H9 (cell line): ENCODE measurements around the gene EHBP1. TPM values are rescaled to one million over a fixed set of nuclear protein-coding genes. Genes with fewer than 3 reads are reported as not detected.

Experiments
- DNase-seq: peaks from one replicate; pipeline ENCODE4 v3.0.0-alpha.2; 2017
- H2AFZ ChIP-seq: one replicate; pipeline ENCODE4 v1.6.1; 2013; ENCODE audit warnings: mild to moderate bottlenecking, low read length, control low read depth, moderate library complexity
- H2AK5ac ChIP-seq: 2 replicates; pipeline ENCODE4 v1.6.1; 2013; ENCODE audit warnings: low read length, control low read depth, mixed read lengths; ENCODE audit not compliant: insufficient read length
- H2BK120ac ChIP-seq: one replicate; pipeline ENCODE4 v1.6.1; 2013; ENCODE audit warnings: low read depth, mild to moderate bottlenecking, low read length, control low read depth, inconsistent platforms; ENCODE audit not compliant: poor library complexity, severe bottlenecking
- H2BK12ac ChIP-seq: 2 replicates; pipeline ENCODE4 v1.6.1; 2013; ENCODE audit warnings: low read length, control low read depth, mixed read lengths, low read depth; ENCODE audit not compliant: insufficient read length
- H2BK15ac ChIP-seq: 2 replicates; pipeline ENCODE4 v1.6.1; 2013; ENCODE audit warnings: low read depth, low read length, control low read depth
- H2BK20ac ChIP-seq: one replicate; pipeline ENCODE4 v1.6.1; 2013; ENCODE audit warnings: low read depth, mild to moderate bottlenecking, low read length, control low read depth, inconsistent platforms; ENCODE audit not compliant: poor library complexity, severe bottlenecking
- H2BK5ac ChIP-seq: 2 replicates; pipeline ENCODE4 v1.6.1; 2013; ENCODE audit warnings: low read length, control low read depth, mixed read lengths; ENCODE audit not compliant: insufficient read length
- H3K14ac ChIP-seq: 2 replicates; pipeline ENCODE4 v1.6.1; 2013; ENCODE audit warnings: low read length, control low read depth; ENCODE audit not compliant: insufficient read depth
- H3K18ac ChIP-seq: 2 replicates; pipeline ENCODE4 v1.6.1; 2013; ENCODE audit warnings: low read depth, mild to moderate bottlenecking, mixed read lengths, low read length, control low read depth; ENCODE audit not compliant: insufficient read length
- H3K23ac ChIP-seq: 2 replicates; pipeline ENCODE4 v1.6.1; 2013; ENCODE audit warnings: low read length, control low read depth, mixed read lengths, low read depth; ENCODE audit not compliant: insufficient read length
- H3K23me2 ChIP-seq: 2 replicates; pipeline ENCODE4 v1.6.1; 2013; ENCODE audit warnings: low read depth, mild to moderate bottlenecking, mixed read lengths, low read length, control low read depth; ENCODE audit not compliant: insufficient read length, poor library complexity, severe bottlenecking
- H3K27ac ChIP-seq: 2 replicates; pipeline ENCODE4 v1.5.1; 2013; ENCODE audit warnings: low read length, control low read depth, mixed read lengths, low read depth; ENCODE audit not compliant: insufficient read length
- H3K27me3 ChIP-seq: 2 replicates; pipeline ENCODE4 v1.6.1; 2013; ENCODE audit warnings: low read length, control low read depth, inconsistent platforms; ENCODE audit not compliant: insufficient read depth
- H3K4ac ChIP-seq: 2 replicates; pipeline ENCODE4 v1.6.1; 2013; ENCODE audit warnings: low read depth, mild to moderate bottlenecking, control low read depth, inconsistent platforms, low read length, moderate library complexity
- H3K4me1 ChIP-seq: 2 replicates; pipeline ENCODE4 v1.6.1; 2013; ENCODE audit warnings: low read length, control low read depth, inconsistent platforms; ENCODE audit not compliant: insufficient read depth
- H3K4me2 ChIP-seq: 2 replicates; pipeline ENCODE4 v1.6.1; 2013; ENCODE audit warnings: low read length, control low read depth, mixed read lengths; ENCODE audit not compliant: insufficient read length, insufficient read depth
- H3K56ac ChIP-seq: 2 replicates; pipeline ENCODE4 v1.6.1; 2013; ENCODE audit warnings: low read depth, mild to moderate bottlenecking, mixed read lengths, low read length, control low read depth; ENCODE audit not compliant: insufficient read length
- H3K79me1 ChIP-seq: 2 replicates; pipeline ENCODE4 v1.6.1; 2013; ENCODE audit warnings: low read depth, mild to moderate bottlenecking, moderate library complexity, low read length, control low read depth, inconsistent platforms; ENCODE audit not compliant: insufficient read depth, poor library complexity, severe bottlenecking
- H3K79me2 ChIP-seq: 2 replicates; pipeline ENCODE4 v1.6.1; 2013; ENCODE audit warnings: low read length, control low read depth, inconsistent platforms; ENCODE audit not compliant: insufficient read depth
- H3K9ac ChIP-seq: 2 replicates; pipeline ENCODE4 v1.6.1; 2013; ENCODE audit warnings: low read length, control low read depth, mixed read lengths; ENCODE audit not compliant: insufficient read length; ENCODE audit errors: extremely low read depth
- H3K9me3 ChIP-seq: one replicate; pipeline ENCODE4 v1.6.1; 2013; ENCODE audit warnings: low read depth, low read length, inconsistent platforms; ENCODE audit not compliant: control insufficient read depth
- H3T11ph ChIP-seq: one replicate; pipeline ENCODE4 v1.6.1; 2013; ENCODE audit warnings: mild to moderate bottlenecking, low read length, control low read depth, inconsistent platforms
- H4K20me1 ChIP-seq: one replicate; pipeline ENCODE4 v1.6.1; 2013; ENCODE audit not compliant: control insufficient read depth, insufficient read length, insufficient read depth
- H4K5ac ChIP-seq: 2 replicates; pipeline ENCODE4 v1.6.1; 2013; ENCODE audit warnings: low read depth, mild to moderate bottlenecking, mixed read lengths, low read length, control low read depth; ENCODE audit not compliant: insufficient read length
- H4K8ac ChIP-seq: replicated peaks from 2 replicates; pipeline ENCODE4 v1.6.1; 2013; ENCODE audit warnings: low read length, control low read depth, mixed read lengths, low read depth; ENCODE audit not compliant: insufficient read length
- H4K91ac ChIP-seq: 2 replicates; pipeline ENCODE4 v1.6.1; 2013; ENCODE audit warnings: low read depth, mild to moderate bottlenecking, moderate library complexity, mixed read lengths, low read length, control low read depth; ENCODE audit not compliant: insufficient read length
- H3K27ac Mint-ChIP-seq, 3 experiments: 2 replicates in 2 of 3; 3 replicates in 1 of 3; pipeline ENCODE4 v1.8.0; 2020 to 2021; ENCODE audit warnings: mixed read lengths in 3 of 3, mild to moderate bottlenecking in 1 of 3, moderate library complexity in 1 of 3
- H3K27me3 Mint-ChIP-seq: 2 replicates; pipeline ENCODE4 v1.8.0; 2021; ENCODE audit warnings: low read depth, mild to moderate bottlenecking, moderate library complexity, mixed read lengths
- H3K36me3 Mint-ChIP-seq, 3 experiments: 2 replicates in 2 of 3; 3 replicates in 1 of 3; pipeline ENCODE4 v1.8.0; 2020 to 2021; ENCODE audit warnings: low read depth in 3 of 3, mixed read lengths in 3 of 3; ENCODE audit not compliant: insufficient read depth in 1 of 3
- H3K4me1 Mint-ChIP-seq, 2 experiments: 2 replicates each; pipeline ENCODE4 v1.8.0; 2020; ENCODE audit warnings: mixed read lengths in 2 of 2
- H3K4me3 Mint-ChIP-seq, 2 experiments: 2 replicates in 1 of 2; 3 replicates in 1 of 2; pipeline ENCODE4 v1.8.0; 2020 to 2021; ENCODE audit warnings: mild to moderate bottlenecking in 2 of 2, mixed read lengths in 2 of 2, moderate library complexity in 1 of 2
- H3K9me3 Mint-ChIP-seq, 2 experiments: 2 replicates in 1 of 2; 3 replicates in 1 of 2; pipeline ENCODE4 v1.8.0; 2020; ENCODE audit warnings: mild to moderate bottlenecking in 2 of 2, mixed read lengths in 2 of 2, moderate library complexity in 1 of 2
- WGBS: extraction: QIAGEN DNeasy Blood & Tissue Kit; methylation state at CpG from one replicate; pipeline ENCODE4 v1.1.7; 2013; ENCODE audit warnings: missing lambda C conversion rate, low lambda C conversion rate, mixed read lengths; ENCODE audit not compliant: insufficient read length; ENCODE audit errors: extremely low coverage; 5-methylcytosine and 5-hydroxymethylcytosine counted together
- total RNA-seq: library from RNA; stranded (reverse); gene quantifications from 2 replicates; pipeline ENCODE4 v1.2.1, GENCODE V29; 2021
- TF ChIP-seq, protein P1 (sequence below): fragments of 200-600 bp; sonication (generic); conservative IDR thresholded peaks from 3 replicates; pipeline ENCODE4 v1.8.0; 2021; ENCODE audit warnings: antibody characterized with exemption, mild to moderate bottlenecking

EHBP1 gene
- total RNA-seq, 1 experiment from 2014 or later, result 35.6 TPM

DNA sequence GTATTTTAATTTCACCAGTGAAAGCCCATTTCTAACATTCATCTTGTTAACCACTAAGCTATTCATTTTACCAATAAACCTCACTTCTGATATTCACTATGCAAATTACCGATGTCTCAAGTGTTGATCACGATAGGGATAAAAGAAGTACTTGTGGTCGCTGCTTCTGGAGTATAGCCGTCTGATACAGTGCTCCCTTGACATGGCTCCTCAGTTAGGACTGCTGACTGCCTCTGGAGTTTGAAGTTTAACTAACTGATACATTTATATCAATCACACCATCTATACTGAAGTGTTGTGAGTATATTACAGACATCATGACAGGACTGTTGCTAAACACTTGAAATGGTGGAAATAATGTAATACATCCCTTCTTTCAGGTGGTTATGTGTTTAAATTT, 95.6 kb downstream of the EHBP1 start:
- H3K4me1 Mint-ChIP-seq, result no peaks in the 10 kb centered on the region
- TF ChIP-seq, protein P1, sequence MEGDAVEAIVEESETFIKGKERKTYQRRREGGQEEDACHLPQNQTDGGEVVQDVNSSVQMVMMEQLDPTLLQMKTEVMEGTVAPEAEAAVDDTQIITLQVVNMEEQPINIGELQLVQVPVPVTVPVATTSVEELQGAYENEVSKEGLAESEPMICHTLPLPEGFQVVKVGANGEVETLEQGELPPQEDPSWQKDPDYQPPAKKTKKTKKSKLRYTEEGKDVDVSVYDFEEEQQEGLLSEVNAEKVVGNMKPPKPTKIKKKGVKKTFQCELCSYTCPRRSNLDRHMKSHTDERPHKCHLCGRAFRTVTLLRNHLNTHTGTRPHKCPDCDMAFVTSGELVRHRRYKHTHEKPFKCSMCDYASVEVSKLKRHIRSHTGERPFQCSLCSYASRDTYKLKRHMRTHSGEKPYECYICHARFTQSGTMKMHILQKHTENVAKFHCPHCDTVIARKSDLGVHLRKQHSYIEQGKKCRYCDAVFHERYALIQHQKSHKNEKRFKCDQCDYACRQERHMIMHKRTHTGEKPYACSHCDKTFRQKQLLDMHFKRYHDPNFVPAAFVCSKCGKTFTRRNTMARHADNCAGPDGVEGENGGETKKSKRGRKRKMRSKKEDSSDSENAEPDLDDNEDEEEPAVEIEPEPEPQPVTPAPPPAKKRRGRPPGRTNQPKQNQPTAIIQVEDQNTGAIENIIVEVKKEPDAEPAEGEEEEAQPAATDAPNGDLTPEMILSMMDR, result no peak

More for the DNA sequence above, 95.6 kb downstream of the EHBP1 start:
- Histone ChIP-seq H3K79me2 (no peaks in the 10 kb centered on the region; the same call in 1 of the 2 replicates), H3K23ac (no peak overlapping the region), H4K91ac (no peak overlapping the region), H2AFZ (no peak overlapping the region), H3K9me3 (no peaks in the 10 kb centered on the region), H2BK20ac (no peak overlapping the region), H3K14ac (no peak overlapping the region), H4K8ac (no peak overlapping the region), H4K20me1 (no peaks in the 10 kb centered on the region), H3K27ac (no peak overlapping the region), H3K27me3 (no peaks in the 10 kb centered on the region), H3K4me1 (no peaks in the 10 kb centered on the region), H2BK12ac (no peak overlapping the region), H3K56ac (no peak overlapping the region), H3K4me2 (no peak overlapping the region), H2AK5ac (no peak overlapping the region), H3K23me2 (no peaks in the 10 kb centered on the region), H2BK15ac (no peak overlapping the region), H2BK5ac (no peak overlapping the region), H3T11ph (no peak overlapping the region), H3K4ac (no peak overlapping the region), H3K79me1 (no peaks in the 10 kb centered on the region), H3K9ac (no peak overlapping the region), H4K5ac (no peak overlapping the region), H2BK120ac (no peak overlapping the region), H3K18ac (no peak overlapping the region)
- no peak overlapping the region for H3K4me3 Mint-ChIP-seq
- H3K27ac Mint-ChIP-seq, result no peak overlapping the region
- no peaks in the 10 kb centered on the region for H3K9me3 Mint-ChIP-seq
- WGBS, result no CpG with 5 or more reads among the region's 4 CpGs
- no peaks in the 10 kb centered on the region for H3K27me3 Mint-ChIP-seq
- H3K36me3 Mint-ChIP-seq, result peaks cover 0 to 11% (median 3%) of the 10 kb centered on the region in 3 experiments; a peak in 5 of 7 replicates
- no peak for DNase-seq
